Psoas muscle (tissue), 8 donors: ENCODE measurements around the gene FUZ. TPM values are rescaled to one million over a fixed set of nuclear protein-coding genes. Genes with fewer than 3 reads are reported as not detected.

Source experiments
- ATAC-seq, 4 donors: fragments of 200-7000 bp; cut with Tn5 transposase; one replicate each; pipeline ENCODE4 v1.9.1; 2020; ENCODE audit warnings: moderate library complexity in 3 of 4, mild to moderate bottlenecking in 2 of 4
- DNase-seq, 2 donors: peaks; one replicate each; pipeline ENCODE4 v3.0.0-alpha.2; 2020
- H3K27ac ChIP-seq: fragments of 200-600 bp; one replicate; pipeline ENCODE4 v1.8.0; 2022
- H3K27me3 ChIP-seq, 3 donors: fragments of 200-600 bp in 1 of 3; one replicate each; pipeline versions ENCODE4 v1.6.1 to v1.8.0; 2013 to 2022; ENCODE audit warnings: low read length in 2 of 3, mild to moderate bottlenecking in 2 of 3, moderate library complexity in 1 of 3; ENCODE audit not compliant: insufficient read depth in 3 of 3
- H3K36me3 ChIP-seq, 2 donors: fragments of 200-600 bp in 1 of 2; one replicate each; pipeline versions ENCODE4 v1.6.1 to v1.8.0; 2013 to 2022; ENCODE audit warnings: low read depth in 1 of 2, mild to moderate bottlenecking in 1 of 2, moderate library complexity in 1 of 2; ENCODE audit not compliant: insufficient read depth in 1 of 2
- H3K4me1 ChIP-seq: fragments of 200-600 bp; one replicate; pipeline ENCODE4 v1.8.0; 2022
- H3K4me3 ChIP-seq: fragments of 200-600 bp; one replicate; pipeline ENCODE4 v1.8.0; 2022; ENCODE audit warnings: mild to moderate bottlenecking
- H3K9me3 ChIP-seq: fragments of 200-600 bp; one replicate; pipeline ENCODE4 v1.8.0; 2022
- CTCF ChIP-seq: fragments of 200-600 bp; IDR thresholded peaks from one replicate; pipeline ENCODE4 v1.8.0; 2022; ENCODE audit warnings: antibody characterized with exemption
- WGBS, 3 donors: extraction: QIAGEN DNeasy Blood & Tissue Kit; methylation state at CpG; one replicate each; pipeline versions ENCODE4 v1.1.6 to v1.1.7; 2013; 5-methylcytosine and 5-hydroxymethylcytosine counted together
- intact Hi-C, 2 donors: fragments of 100-400 bp; cut with DNase I; formaldehyde crosslinking; loops; one replicate each; pipeline versions ENCODE4 v1.11.0 to v1.14.2; 2022
- polyA plus RNA-seq, 3 donors: library from polyadenylated mRNA; stranded (reverse); fragments of 200-250 nt; gene quantifications; one replicate each; pipeline ENCODE4 v1.2.3, GENCODE V29; 2013
- total RNA-seq, 4 donors: library from RNA; stranded (reverse); fragmentation: NEBNext Ultra II Directional in 2 of 4; extraction: Animal tissue kit (Norgen Biotek cat#: 25700) in 2 of 4; gene quantifications; one replicate each; pipeline versions ENCODE4 v1.2.1 to v1.2.4, GENCODE V29; 2021 to 2023
- donor health status: healthy with polysubstance abuse.
- donor health status: DM: no; HTN: no; CAD: no; lungs with moderate emphysema.
- donor health status: Bipolar disorder and iron deficiency.
- donor health status: healthy.
- donor health status: DM: yes; HTN: yes; CAD: no.
- donor health status: DM: no; HTN: no; CAD: no.
- donor health status: DM: no; HTN: no; CAD: no.
- donor health status: DM: yes; HTN: yes; CAD: no.

Gene FUZ
- total and polyA plus RNA-seq, 7 donors: 15.9 to 38.8 (median 25.5) TPM

GRCh38 chr19:49807058-49807903 is 5.8 kb downstream of the FUZ start:
- H3K4me1 ChIP-seq: peaks cover 11% of the 10 kb centered on the region
- TF ChIP-seq CTCF: no peak
- no peak overlapping the region for H3K4me3 ChIP-seq
- intact Hi-C loops: loop anchor here in 1 of 2 donors (5.0 to 10.0 kb wide), 3 partner anchors 40 to 122 kb away; partner anchors contain the start of genes ADM5 and AP2A1
- 84 to 92% (median 87%) methylated on average over 18 of the region's 18 CpGs for WGBS, 3 donors
- peak overlapping the region; percentile 9 for H3K27ac ChIP-seq
- H3K27me3 ChIP-seq: no peaks in the 10 kb centered on the region
- DNase-seq (no peak), ATAC-seq (no peak)
- no peaks in the 10 kb centered on the region for H3K9me3 ChIP-seq
- H3K36me3 ChIP-seq: peaks cover 0 to 47% of the 10 kb centered on the region in 2 donors

GRCh38 chr19:49806620-49806959 is 6.5 kb downstream of the FUZ start:
- ATAC-seq: no peak
- Histone ChIP-seq H3K4me1 (peaks cover 11% of the 10 kb centered on the region), H3K27me3 (no peaks in the 10 kb centered on the region), H3K4me3 (no peak overlapping the region), H3K9me3 (no peaks in the 10 kb centered on the region), H3K36me3 (peaks cover 0 to 50% of the 10 kb centered on the region in 2 donors), H3K27ac (no peak overlapping the region)
- intact Hi-C loops: loop anchor here in 1 of 2 donors (5.0 to 10.0 kb wide), 3 partner anchors 39 to 122 kb away; partner anchors contain the start of genes ADM5 and AP2A1
- 83 to 92% (median 85%) methylated on average over 8 of the region's 8 CpGs for WGBS, 3 donors
- DNase-seq: no peak
- no peak for TF ChIP-seq CTCF

GRCh38 chr19:49805822-49806619 is 7.1 kb downstream of the FUZ start:
- intact Hi-C loops: loop anchor here in 1 of 2 donors (5.0 to 10.0 kb wide), 3 partner anchors 39 to 121 kb away; partner anchors contain the start of genes ADM5 and AP2A1
- TF ChIP-seq CTCF: no peak
- no peak overlapping the region for H3K4me3 ChIP-seq
- no peak overlapping the region for H3K27ac ChIP-seq
- no peak for ATAC-seq
- 83 to 85% (median 83%) methylated on average over 19 to 20 of the region's 20 CpGs for WGBS, 3 donors
- no peaks in the 10 kb centered on the region for H3K27me3 ChIP-seq
- peaks cover 11% of the 10 kb centered on the region for H3K4me1 ChIP-seq
- H3K9me3 ChIP-seq: no peaks in the 10 kb centered on the region
- H3K36me3 ChIP-seq: peaks cover 0 to 54% of the 10 kb centered on the region in 2 donors
- DNase-seq: no peak

- Histone ChIP-seq H3K27ac (no peak overlapping the region), H3K36me3 (peaks cover 0 to 80% of the 10 kb centered on the region in 2 donors)
These were observed 9.6 kb downstream of the FUZ start for GRCh38 chr19:49803529-49803856.

More at GRCh38 chr19:49803529-49803856, 9.6 kb downstream of the FUZ start:
- DNase-seq (no peak), ATAC-seq (no peak)
- no peaks in the 10 kb centered on the region for H3K9me3 ChIP-seq
- TF ChIP-seq CTCF: no peak
- 81 to 83% (median 82%) methylated on average over 6 of the region's 6 CpGs for WGBS, 3 donors
- no peak overlapping the region for H3K4me3 ChIP-seq
- no peaks in the 10 kb centered on the region for H3K4me1 ChIP-seq
- intact Hi-C loops: loop anchor here (5.0 to 10.0 kb wide), 3 partner anchors 36 to 119 kb away; partner anchors contain the start of genes ADM5 (in 1 of the 2) and AP2A1 (in 1 of the 2)
- H3K27me3 ChIP-seq: no peaks in the 10 kb centered on the region
